GM19099 (cell line): Measurements from ENCODE around the gene TMEM121B.

Experiments
- POLR2A ChIP-seq: IDR thresholded peaks from 3 replicates; pipeline ENCODE4 v1.6.1; 2011; ENCODE audit warnings: low read depth; ENCODE audit not compliant: insufficient read length; ENCODE audit errors: extremely low read depth

The TMEM121B gene

GRCh38 chr22:17143101-17143500 lies 21.9 kb upstream of the TMEM121B start:
- TF ChIP-seq POLR2A, result no peak

GRCh38 chr22:17140826-17141766 lies 19.9 kb upstream of the TMEM121B start:
- TF ChIP-seq POLR2A, result no peak

GRCh38 chr22:17140022-17140421 lies 18.9 kb upstream of the TMEM121B start:
- no peak for TF ChIP-seq POLR2A

- TF ChIP-seq POLR2A, result no peak
These were observed 17.4 kb upstream of the TMEM121B start for GRCh38 chr22:17138513-17138912.

GRCh38 chr22:17137861-17138425 lies 16.8 kb upstream of the TMEM121B start:
- no peak for TF ChIP-seq POLR2A

- no peak for TF ChIP-seq POLR2A
These were observed 16.0 kb upstream of the TMEM121B start for GRCh38 chr22:17137170-17137569.

- no peak for TF ChIP-seq POLR2A
These were observed 14.1 kb upstream of the TMEM121B start for GRCh38 chr22:17135153-17135760.

GRCh38 chr22:17133137-17133536 lies 12.0 kb upstream of the TMEM121B start:
- no peak for TF ChIP-seq POLR2A

GRCh38 chr22:17132112-17132511 lies 11.0 kb upstream of the TMEM121B start:
- TF ChIP-seq POLR2A, result no peak

GRCh38 chr22:17131686-17132085 lies 10.5 kb upstream of the TMEM121B start:
- TF ChIP-seq POLR2A, result no peak

GRCh38 chr22:17130199-17130598 lies 9.0 kb upstream of the TMEM121B start:
- TF ChIP-seq POLR2A, result no peak

- no peak for TF ChIP-seq POLR2A
These were observed 388 bp downstream of the TMEM121B start for GRCh38 chr22:17120711-17121232.

- TF ChIP-seq POLR2A, result no peak
These were observed 879 bp downstream of the TMEM121B start for GRCh38 chr22:17120281-17120680.

GRCh38 chr22:17119481-17120202 lies 1.5 kb downstream of the TMEM121B start:
- TF ChIP-seq POLR2A, result no peak

- TF ChIP-seq POLR2A, result no peak
These were observed 2.8 kb downstream of the TMEM121B start for GRCh38 chr22:17118342-17118741.
